Measurements from ENCODE around the gene HMGB1. TPM values are rescaled to one million over a fixed set of nuclear protein-coding genes. Genes with fewer than 3 reads are reported as not detected.
A peak's percentile ranks its signal among the peaks of the same experiment; 100 is the strongest.

HMGB1 gene
- total RNA-seq, 1 donor from 2014 or later = 135 TPM

- Histone ChIP-seq H3K4me3 (no peak overlapping the region), H3K27me3 (no peaks in the 10 kb centered on the region), H3K36me3 (no peaks in the 10 kb centered on the region), H3K4me1 (peaks cover 5 to 21% of the 10 kb centered on the region in 2 donors), H3K27ac (peak overlapping the region; percentile 95 to 96), H3K9me3 (no peaks in the 10 kb centered on the region)
- peak in 1 of 2 donors; percentile 80 for DNase-seq (ENCODE audit: low spot score in 2 of 2)
- intact Hi-C loops (cut with DNase I) = loop anchor here (2.0 to 10.0 kb wide), 4 partner anchors 265 to 632 kb away; partner anchors contain the start of gene MEDAG
- no peak for TF ChIP-seq CTCF (IDR thresholded peaks at IDR 0.05)
These were observed 55.6 kb downstream of the HMGB1 start for GRCh38 chr13:30409886-30410704.

- H3K4me1 ChIP-seq = peaks cover 5 to 21% of the 10 kb centered on the region in 2 donors
- H3K9me3 ChIP-seq = no peaks in the 10 kb centered on the region
- peak overlapping the region; percentile 95 to 96 for H3K27ac ChIP-seq
- intact Hi-C loops (cut with DNase I) = loop anchor here (1.0 to 10.0 kb wide), 8 partner anchors 13 to 634 kb away; partner anchors contain the start of genes KATNAL1 and MEDAG
- peak; percentile 71 to 97 for DNase-seq (ENCODE audit: low spot score in 2 of 2)
- TF ChIP-seq CTCF (IDR thresholded peaks at IDR 0.05) = peak; percentile 75 to 91 (median 90)
- H3K36me3 ChIP-seq = no peaks in the 10 kb centered on the region
- peak overlapping the region; percentile 39 to 55 for H3K4me3 ChIP-seq
- H3K27me3 ChIP-seq = no peaks in the 10 kb centered on the region
These were observed 57.2 kb downstream of the HMGB1 start for GRCh38 chr13:30408319-30409101.

- H3K4me3 ChIP-seq = no peak overlapping the region
- H3K9me3 ChIP-seq = no peaks in the 10 kb centered on the region
- intact Hi-C loops (cut with DNase I) = loop anchor here (5.0 to 10.0 kb wide), 3 partner anchors 268 to 635 kb away; partner anchors contain the start of gene MEDAG
- H3K27me3 ChIP-seq = no peaks in the 10 kb centered on the region
- no peaks in the 10 kb centered on the region for H3K36me3 ChIP-seq
- no peak for DNase-seq (ENCODE audit: low spot score in 2 of 2)
- TF ChIP-seq CTCF (IDR thresholded peaks at IDR 0.05) = no peak
- H3K27ac ChIP-seq = no peak overlapping the region
- peaks cover 5 to 21% of the 10 kb centered on the region in 2 donors for H3K4me1 ChIP-seq
These were observed 58.8 kb downstream of the HMGB1 start for GRCh38 chr13:30406779-30407416.

Other genes with a start within 250 kb of the HMGB1 start
- gene KATNAL1, start 158.4 kb downstream of the HMGB1 start, total RNA-seq = 13.2 TPM
- not detected for gene UBE2L5, start 43.4 kb downstream of the HMGB1 start, total RNA-seq
- 4.0 TPM for gene USPL1, start 152.0 kb upstream of the HMGB1 start, total RNA-seq